Measurements from ENCODE around the gene SMCO4.

DNA sequence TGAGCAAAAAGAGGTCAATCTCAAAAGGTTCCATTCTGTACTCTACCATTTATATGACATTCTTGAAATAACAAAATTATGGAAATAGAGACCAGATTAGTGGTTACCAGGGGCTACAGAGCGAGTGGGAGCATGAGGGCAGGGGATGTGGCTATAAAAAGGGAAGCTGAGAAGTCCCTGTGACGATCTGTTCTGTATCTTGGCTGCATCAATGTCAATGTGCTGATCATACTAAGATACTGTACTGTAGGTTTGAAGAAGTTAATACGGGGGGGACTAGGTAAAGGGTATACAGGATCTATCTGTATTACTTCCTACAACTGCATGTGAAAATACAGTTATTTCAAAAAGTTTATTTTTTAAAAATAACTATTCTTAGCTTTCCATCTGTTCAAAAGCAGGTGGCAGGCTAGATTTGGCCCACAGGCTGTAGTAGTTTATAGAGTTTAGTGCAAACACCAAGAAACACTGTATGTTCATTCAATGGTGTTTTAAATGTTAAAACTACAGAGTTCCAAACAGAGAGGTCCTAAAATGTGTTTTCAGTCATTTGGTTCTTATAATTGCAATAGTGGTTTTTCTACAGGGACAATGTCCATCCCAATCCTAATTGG lies 78.2 kb downstream of the SMCO4 start:
- no peak for TF ChIP-seq EZH2 (IDR thresholded peaks at IDR 0.05; ENCODE audit: borderline replicate concordance, low read length)
- TF ChIP-seq, protein P1, sequence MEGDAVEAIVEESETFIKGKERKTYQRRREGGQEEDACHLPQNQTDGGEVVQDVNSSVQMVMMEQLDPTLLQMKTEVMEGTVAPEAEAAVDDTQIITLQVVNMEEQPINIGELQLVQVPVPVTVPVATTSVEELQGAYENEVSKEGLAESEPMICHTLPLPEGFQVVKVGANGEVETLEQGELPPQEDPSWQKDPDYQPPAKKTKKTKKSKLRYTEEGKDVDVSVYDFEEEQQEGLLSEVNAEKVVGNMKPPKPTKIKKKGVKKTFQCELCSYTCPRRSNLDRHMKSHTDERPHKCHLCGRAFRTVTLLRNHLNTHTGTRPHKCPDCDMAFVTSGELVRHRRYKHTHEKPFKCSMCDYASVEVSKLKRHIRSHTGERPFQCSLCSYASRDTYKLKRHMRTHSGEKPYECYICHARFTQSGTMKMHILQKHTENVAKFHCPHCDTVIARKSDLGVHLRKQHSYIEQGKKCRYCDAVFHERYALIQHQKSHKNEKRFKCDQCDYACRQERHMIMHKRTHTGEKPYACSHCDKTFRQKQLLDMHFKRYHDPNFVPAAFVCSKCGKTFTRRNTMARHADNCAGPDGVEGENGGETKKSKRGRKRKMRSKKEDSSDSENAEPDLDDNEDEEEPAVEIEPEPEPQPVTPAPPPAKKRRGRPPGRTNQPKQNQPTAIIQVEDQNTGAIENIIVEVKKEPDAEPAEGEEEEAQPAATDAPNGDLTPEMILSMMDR (IDR thresholded peaks at IDR 0.05; ENCODE audit: low read length) = no peak

Measured in OCI-LY1 (cell line).